A673 (cell line): ENCODE data around the gene CTDSP2. TPM values are rescaled to one million over a fixed set of nuclear protein-coding genes. Genes with fewer than 3 reads are reported as not detected.

Experiments used
- BruUV-seq: library from RNA; stranded (reverse); fragments of 400-500 nt; replicated peaks from 2 replicates; lab custom pipeline; 2021; lab: Mats Ljungman, UMichigan
- CTCF ChIA-PET: fragments of 300-600 bp; sonication (Branson Sonifier 250); formaldehyde crosslinking; loops from one replicate; lab custom pipeline; 2022; ENCODE audit warnings: antibody characterized with exemption; lab: Charles Lee
- POLR2A ChIA-PET: fragments of 300-600 bp; sonication (Branson Sonifier 250); formaldehyde crosslinking; loops from one replicate; lab custom pipeline; 2022; ENCODE audit warnings: antibody characterized with exemption; ENCODE audit not compliant: low non-redundant PET; lab: Charles Lee
- DNase-seq: peaks from one replicate; pipeline ENCODE4 v3.0.0-alpha.2; 2015; ENCODE audit warnings: low spot score
- H3K27ac ChIP-seq: fragments of 200-600 bp; sonication (generic); 2 replicates; pipeline ENCODE4 v1.5.1; 2016; ENCODE audit warnings: mixed run types, low read depth, mild to moderate bottlenecking, mixed read lengths, antibody characterized with exemption, low read length; ENCODE audit not compliant: poor library complexity, severe bottlenecking
- H3K27me3 ChIP-seq: fragments of 200-600 bp; sonication (generic); replicated peaks from 2 replicates; pipeline ENCODE4 v1.6.1; 2017; ENCODE audit warnings: mixed run types, low read depth, mild to moderate bottlenecking, mixed read lengths, antibody characterized with exemption, low read length; ENCODE audit not compliant: insufficient read depth, poor library complexity
- H3K36me3 ChIP-seq: fragments of 200-600 bp; sonication (generic); 2 replicates; pipeline ENCODE4 v1.6.1; 2016; ENCODE audit warnings: mixed run types, mild to moderate bottlenecking, mixed read lengths, antibody characterized with exemption, low read length; ENCODE audit not compliant: insufficient read depth, poor library complexity, severe bottlenecking
- H3K4me1 ChIP-seq: fragments of 200-600 bp; sonication (generic); 2 replicates; pipeline ENCODE4 v1.6.1; 2017; ENCODE audit warnings: mixed run types, mild to moderate bottlenecking, mixed read lengths, antibody characterized with exemption, low read length; ENCODE audit not compliant: insufficient read depth, poor library complexity, severe bottlenecking
- H3K4me3 ChIP-seq: fragments of 200-600 bp; sonication (generic); 2 replicates; pipeline ENCODE4 v1.5.1; 2016; ENCODE audit warnings: low read depth, mixed run types, mild to moderate bottlenecking, mixed read lengths, low read length; ENCODE audit not compliant: poor library complexity, severe bottlenecking
- H3K9me3 ChIP-seq: fragments of 200-600 bp; sonication (generic); 2 replicates; pipeline ENCODE4 v1.6.1; 2016; ENCODE audit warnings: mixed run types, low read depth, mild to moderate bottlenecking, mixed read lengths, antibody characterized with exemption, low read length; ENCODE audit not compliant: poor library complexity, severe bottlenecking
- EZH2 ChIP-seq: fragments of 200-600 bp; sonication (generic); IDR thresholded peaks from 2 replicates; pipeline ENCODE4 v1.6.1; 2017; ENCODE audit warnings: borderline replicate concordance, low read depth, mild to moderate bottlenecking, mixed read lengths, antibody characterized with exemption, low read length; ENCODE audit not compliant: poor library complexity, severe bottlenecking
- intact Hi-C: fragments of 100-400 bp; cut with micrococcal nuclease; formaldehyde crosslinking; loops from one replicate; pipeline ENCODE4 v1.10.0; 2022; ENCODE audit not compliant: unreplicated experiment
- total RNA-seq: library from RNA; stranded (reverse); gene quantifications from 2 replicates; pipeline ENCODE4 v1.2.3, GENCODE V29; 2021
- TF ChIP-seq, protein P1 (sequence below): fragments of 300-800, 200-600 bp; sonication (generic); conservative IDR thresholded peaks from 2 replicates; pipeline ENCODE4 v1.5.1; 2017; ENCODE audit warnings: low read depth, mild to moderate bottlenecking, antibody characterized with exemption, low read length, moderate library complexity, mixed read lengths

Gene CTDSP2
- total RNA-seq, 1 experiment from 2014 or later: 115 TPM

DNA sequence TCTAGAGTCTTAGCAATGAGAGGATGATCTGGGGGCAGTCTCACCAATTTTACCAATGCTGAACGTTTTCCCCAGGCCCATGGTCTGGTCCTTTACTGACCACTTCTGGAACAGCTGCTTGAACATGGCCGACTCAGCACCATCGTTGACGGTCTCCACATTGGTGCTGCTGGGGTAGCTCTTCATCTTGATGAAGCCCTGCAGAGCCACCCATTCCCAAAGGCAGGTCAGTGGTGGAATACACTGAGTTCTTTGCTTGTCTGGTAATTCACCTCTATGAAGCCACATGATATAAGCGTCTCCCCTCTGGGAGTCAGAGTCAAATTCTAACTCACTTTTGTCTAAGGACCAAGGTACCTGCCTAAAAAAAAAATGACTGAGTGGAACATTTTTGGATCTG lies 38.2 kb downstream of the CTDSP2 start:
- no peak overlapping the region for H3K4me3 ChIP-seq
- CTCF ChIA-PET: no interaction called here
- no peaks in the 10 kb centered on the region for H3K36me3 ChIP-seq
- intact Hi-C loops: no loop called here
- no peaks in the 10 kb centered on the region for H3K27me3 ChIP-seq
- DNase-seq: no peak
- no peaks in the 10 kb centered on the region for H3K4me1 ChIP-seq
- no peaks in the 10 kb centered on the region for H3K9me3 ChIP-seq
- POLR2A ChIA-PET: no interaction called here
- no TSS peak for BruUV-seq
- TF ChIP-seq, protein P1, sequence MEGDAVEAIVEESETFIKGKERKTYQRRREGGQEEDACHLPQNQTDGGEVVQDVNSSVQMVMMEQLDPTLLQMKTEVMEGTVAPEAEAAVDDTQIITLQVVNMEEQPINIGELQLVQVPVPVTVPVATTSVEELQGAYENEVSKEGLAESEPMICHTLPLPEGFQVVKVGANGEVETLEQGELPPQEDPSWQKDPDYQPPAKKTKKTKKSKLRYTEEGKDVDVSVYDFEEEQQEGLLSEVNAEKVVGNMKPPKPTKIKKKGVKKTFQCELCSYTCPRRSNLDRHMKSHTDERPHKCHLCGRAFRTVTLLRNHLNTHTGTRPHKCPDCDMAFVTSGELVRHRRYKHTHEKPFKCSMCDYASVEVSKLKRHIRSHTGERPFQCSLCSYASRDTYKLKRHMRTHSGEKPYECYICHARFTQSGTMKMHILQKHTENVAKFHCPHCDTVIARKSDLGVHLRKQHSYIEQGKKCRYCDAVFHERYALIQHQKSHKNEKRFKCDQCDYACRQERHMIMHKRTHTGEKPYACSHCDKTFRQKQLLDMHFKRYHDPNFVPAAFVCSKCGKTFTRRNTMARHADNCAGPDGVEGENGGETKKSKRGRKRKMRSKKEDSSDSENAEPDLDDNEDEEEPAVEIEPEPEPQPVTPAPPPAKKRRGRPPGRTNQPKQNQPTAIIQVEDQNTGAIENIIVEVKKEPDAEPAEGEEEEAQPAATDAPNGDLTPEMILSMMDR: no peak
- no peak for TF ChIP-seq EZH2
- H3K27ac ChIP-seq: no peak overlapping the region

DNA sequence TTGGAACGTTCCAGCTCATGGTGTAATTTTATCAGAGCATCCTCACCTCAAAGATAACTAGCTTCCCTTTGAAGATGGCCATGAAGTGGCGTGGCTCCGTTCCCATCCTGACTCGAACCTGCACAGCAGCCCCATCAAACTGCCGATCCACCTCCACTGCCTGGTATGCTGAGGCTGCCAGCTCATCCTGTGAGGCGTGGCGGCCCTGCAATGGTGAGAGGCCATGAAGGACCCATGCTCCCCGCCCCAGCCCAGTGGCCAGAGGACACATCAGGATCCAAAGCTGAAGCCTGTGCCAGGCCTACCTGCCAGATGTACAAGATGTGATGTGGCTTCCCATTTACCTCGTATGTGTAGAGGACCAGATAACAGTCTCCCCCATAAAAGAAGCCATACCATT lies 39.2 kb downstream of the CTDSP2 start:
- Histone ChIP-seq H3K4me1 (no peaks in the 10 kb centered on the region), H3K27ac (no peak overlapping the region), H3K4me3 (no peak overlapping the region), H3K9me3 (no peaks in the 10 kb centered on the region), H3K36me3 (peaks cover 6% of the 10 kb centered on the region), H3K27me3 (no peaks in the 10 kb centered on the region)
- ChIA-PET CTCF (interaction anchor here (0.6 kb wide), 1 partner anchor 599 kb away, joined by 3 read pairs; no protein-coding TSS in a partner anchor), POLR2A (no interaction called here)
- BruUV-seq: no TSS peak
- intact Hi-C loops: no loop called here
- DNase-seq: no peak
- no peak for TF ChIP-seq EZH2
- TF ChIP-seq, protein P1: no peak

DNA sequence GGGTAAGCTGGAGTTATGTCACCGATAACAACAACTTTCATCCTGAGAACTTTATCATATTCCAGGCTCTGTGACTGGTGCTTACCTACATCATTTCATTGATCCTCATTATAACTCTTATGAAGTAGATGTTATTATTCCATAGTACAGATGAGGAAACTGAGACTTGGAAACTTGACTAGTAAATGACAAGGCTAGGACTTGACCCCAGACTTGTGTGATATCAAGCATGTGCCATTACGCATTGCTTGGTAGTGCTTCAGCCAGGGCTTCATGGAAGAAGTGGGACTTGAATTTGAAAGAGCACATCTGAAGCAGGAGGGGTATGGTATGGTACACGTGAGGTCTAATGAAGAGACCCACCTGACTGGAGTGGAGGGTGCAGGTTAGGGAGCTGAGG lies 39.9 kb downstream of the CTDSP2 start:
- H3K4me3 ChIP-seq: no peak overlapping the region
- ChIA-PET POLR2A (no interaction called here), CTCF (no interaction called here)
- no TSS peak for BruUV-seq
- H3K9me3 ChIP-seq: no peaks in the 10 kb centered on the region
- H3K4me1 ChIP-seq: no peaks in the 10 kb centered on the region
- TF ChIP-seq, protein P1: no peak
- no peak for TF ChIP-seq EZH2
- peaks cover 6% of the 10 kb centered on the region for H3K36me3 ChIP-seq
- H3K27me3 ChIP-seq: no peaks in the 10 kb centered on the region
- no peak for DNase-seq
- intact Hi-C loops: no loop called here
- no peak overlapping the region for H3K27ac ChIP-seq
